ENCODE results near the gene ZNF646.
A peak's percentile ranks its signal among the peaks of the same experiment; 100 is the strongest.
"Not testable (repeated sequence)": the region's sequence is repeated elsewhere in the genome, so short reads cannot be mapped to it uniquely, and the experiment has no call there.

The ZNF646 gene

DNA sequence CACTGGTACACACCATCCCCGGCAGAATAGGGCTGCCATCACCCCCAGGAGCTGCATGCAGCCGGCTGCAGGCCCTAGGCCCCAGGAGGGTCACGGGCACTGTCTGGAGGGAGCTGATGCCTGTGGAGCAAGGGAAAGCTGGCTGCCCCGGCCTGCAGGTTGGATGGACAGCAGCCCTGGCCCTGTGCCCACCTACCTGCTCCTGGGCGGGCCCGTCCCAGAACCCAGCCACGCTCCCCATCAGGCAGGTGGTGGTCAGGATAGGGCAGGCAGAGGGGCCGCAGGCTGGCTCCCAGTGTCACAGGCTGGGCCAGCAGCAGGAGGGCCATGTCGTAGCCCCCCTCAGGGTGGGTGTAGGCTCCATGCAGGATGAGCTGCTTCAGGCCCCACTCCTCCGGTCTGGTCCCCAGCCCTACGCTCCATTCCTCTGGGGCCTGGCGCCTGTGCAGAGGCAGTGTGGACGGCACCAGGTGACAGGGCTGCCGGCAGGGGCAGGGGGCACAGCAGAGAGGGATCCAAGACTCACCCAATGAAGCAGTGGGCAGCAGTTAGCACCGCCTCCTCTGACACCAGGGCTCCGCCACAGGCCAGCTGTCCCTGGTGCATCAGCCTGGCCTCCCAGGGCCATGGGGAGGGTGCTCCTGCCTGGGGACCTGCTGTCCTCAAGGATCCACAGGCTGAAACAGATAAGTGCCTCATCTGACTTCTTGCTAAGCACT, 10.5 kb downstream of the ZNF646 start:
- no peak for DNase-seq

DNA sequence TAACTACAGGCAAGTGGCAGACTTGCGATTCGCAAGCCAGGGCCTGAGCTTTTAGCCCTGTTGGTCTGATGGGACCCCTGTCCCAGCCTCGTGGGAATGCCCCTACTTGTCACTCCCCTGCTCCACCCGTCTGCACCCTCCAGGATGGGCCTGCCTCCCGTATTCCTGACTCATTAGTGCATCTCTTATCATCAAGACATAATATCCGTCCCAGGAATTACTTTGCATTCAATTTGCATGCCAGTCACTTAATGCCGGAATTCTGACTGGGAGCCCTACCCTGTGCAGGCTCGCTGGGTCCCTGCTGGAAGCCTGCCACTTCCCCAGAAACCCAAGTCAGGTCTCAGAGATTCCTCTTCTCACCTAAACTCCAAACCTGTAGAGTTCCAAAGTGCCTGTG, 11.2 kb downstream of the ZNF646 start:
- no peak for DNase-seq

DNA sequence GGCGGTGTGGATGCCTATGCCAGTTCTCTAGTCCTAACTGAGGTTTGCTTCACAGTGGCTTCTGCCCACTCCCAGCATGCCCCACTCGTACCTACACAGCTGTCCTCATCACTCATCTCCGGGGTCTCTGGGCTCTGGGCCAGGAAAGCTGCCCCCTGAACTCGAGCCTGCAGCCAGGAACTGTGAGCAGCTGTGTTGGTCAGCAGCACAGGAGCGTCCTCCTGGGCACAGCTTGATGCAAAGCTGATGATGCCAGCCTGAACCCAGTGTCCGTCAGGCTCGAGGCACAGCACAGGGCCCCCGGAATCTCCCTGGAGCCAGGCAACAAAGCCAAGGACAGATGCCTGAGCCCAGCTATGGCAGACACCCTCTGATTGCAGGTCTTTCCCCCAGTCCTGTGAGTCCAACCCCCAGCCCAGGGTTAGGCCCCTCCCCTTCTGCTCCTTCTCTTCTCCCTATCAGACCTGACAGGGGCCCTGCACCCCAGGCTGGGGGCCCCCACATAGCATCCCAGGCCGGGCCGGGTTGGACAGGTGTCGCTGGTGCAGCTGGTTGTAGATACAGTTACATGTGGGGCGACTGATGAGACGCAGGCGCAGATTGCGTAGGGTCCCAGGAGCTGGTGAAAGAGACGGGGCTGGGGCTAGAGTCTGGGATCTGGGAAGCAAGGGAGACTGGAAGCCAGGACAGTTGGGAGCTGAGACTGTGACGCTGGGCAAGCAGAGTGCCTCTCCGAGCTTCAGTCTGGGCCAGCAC, 11.8 kb downstream of the ZNF646 start:
- DNase-seq, result no peak

DNA sequence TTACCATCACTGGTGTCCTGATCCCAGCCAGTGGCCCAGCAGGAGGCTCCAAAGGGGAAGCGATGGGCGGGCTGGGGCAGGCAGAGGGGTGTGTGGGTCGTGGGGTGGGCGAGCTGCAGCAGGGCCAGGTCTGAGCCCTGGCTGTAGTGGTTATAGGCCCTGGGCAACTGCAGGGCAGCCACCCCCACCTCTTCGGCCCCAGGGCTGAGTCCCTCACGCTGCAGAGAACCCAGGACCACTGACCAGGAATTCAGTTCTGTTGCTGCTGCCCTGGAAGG, 12.3 kb downstream of the ZNF646 start:
- DNase-seq, result no peak

GRCh38 chr16:31087481-31087880, 13.3 kb downstream of the ZNF646 start:
- DNase-seq, result no peak

GRCh38 chr16:31087971-31088370, 13.7 kb downstream of the ZNF646 start:
- DNase-seq, result no peak

DNA sequence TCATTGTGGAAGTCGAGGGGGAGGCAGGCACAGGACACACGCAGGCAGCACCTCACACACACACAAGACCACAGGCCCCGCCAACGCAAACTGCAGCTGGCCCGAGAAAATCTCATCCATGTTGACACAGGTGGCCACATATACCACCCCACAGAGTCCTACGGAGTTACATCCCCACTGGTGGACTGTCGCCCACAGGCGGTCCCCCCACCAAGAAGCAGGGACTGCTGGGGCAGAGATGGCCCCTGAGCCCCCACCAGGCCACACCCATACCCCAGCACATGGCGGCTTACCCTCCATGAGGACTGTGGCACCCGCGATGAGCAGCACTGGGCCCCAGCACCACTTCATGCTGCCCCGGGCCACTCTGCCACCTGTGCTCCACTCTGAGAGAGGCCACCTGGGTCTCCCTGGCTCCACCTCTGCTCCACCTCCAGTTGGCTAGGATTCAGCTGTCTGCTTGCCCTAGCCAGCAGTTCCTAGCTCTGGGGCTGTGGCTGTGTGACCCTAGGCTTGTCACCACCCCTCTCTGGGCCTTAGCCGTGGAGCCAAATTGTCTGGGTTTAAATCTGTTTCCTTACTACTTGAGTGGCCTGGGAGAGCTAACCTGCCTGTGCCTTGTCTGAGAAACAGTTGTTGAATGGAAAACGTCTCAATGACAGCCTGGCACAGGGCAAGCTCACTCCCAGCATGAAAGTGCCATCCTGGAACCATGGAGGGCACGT, 14.4 kb downstream of the ZNF646 start, which contains the start of gene PRSS53:
TSS of gene PRSS53 (minus strand) at position 485 of the 725 bp plus-strand sequence. CDS start at position 351, 134 bp downstream.
- DNase-seq, result no peak

GRCh38 chr16:31089199-31089598, 15.0 kb downstream of the ZNF646 start:
- DNase-seq, result no peak

DNA sequence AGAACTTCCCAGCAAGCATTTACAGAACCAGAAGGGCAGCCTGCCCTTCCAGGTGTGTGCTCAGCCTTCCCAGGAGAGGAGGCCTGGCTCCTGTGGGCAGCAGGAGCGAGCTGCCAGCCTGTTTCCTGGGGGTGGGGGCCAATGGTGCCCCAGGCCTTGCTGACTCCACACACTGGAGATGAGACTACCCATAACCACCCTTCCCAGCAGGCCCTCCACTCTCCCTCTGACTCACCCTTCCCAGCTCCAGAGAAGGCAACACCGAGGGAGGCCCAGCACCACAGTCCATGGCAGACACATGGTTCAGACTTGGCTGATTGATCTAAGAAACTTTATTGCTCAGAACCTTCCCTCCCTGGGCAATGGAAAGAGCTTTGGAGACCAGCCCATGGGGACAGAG, 16.3 kb downstream of the ZNF646 start:
- DNase-seq, result no peak

- no peak for DNase-seq
Observed at GRCh38 chr16:31092330-31092729, 18.1 kb downstream of the ZNF646 start.

DNA sequence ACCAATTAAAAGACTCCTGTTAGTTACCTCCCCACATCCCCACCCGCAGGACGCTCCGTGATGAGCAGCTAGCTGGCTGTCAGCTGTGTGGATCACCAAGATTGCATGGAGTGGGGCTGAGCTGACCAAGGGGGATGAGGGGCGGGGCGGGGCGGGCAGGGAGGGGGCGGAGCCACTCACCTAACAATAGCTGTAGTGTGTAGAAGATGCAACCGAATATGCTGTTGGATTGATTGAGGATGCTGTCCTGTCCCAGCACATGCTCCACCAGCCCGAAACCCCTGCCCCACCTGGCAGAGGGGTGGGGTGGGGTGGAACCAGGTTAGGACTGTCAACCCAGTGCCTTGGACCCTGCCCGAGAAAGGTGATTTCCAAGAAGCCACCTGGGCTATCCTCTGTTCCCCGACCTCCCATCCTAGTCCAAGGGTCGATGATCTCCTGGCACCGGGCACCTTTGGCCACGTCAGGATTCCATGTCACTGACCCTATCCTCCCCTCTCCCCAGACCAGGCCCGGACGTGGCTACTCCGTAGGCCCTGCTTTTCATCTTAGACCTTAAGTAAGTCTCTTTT, 19.0 kb downstream of the ZNF646 start:
- DNase-seq, result no peak

DNA sequence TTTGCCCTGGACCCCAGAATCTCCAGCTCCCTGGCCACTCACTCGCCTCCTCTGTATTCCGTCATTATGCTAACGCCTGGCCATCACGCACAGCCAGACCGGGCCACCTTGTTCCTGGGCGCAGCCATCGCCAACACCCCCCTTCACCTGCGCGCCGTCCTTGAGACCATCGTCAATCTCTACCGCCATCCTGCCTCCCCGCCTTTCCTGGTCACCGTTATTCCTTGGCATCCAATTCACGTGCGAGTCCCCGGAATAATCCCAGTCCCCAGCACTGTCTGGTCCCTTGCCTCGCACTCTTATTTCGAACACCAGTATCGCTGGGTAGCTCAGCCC, 19.8 kb downstream of the ZNF646 start:
- no peak for DNase-seq

- DNase-seq, result peak; percentile 83 to 86
Observed at GRCh38 chr16:31094424-31095120, 20.4 kb downstream of the ZNF646 start, which contains the start of gene VKORC1. Gene VKORC1 (minus strand): TSS chr16:31094797. CDS start chr16:31094729, 68 bp downstream.

- no peak for DNase-seq
Observed at GRCh38 chr16:31099860-31100638, 25.8 kb downstream of the ZNF646 start.

GRCh38 chr16:31100876-31101641, 26.8 kb downstream of the ZNF646 start:
- DNase-seq, result not testable (repeated sequence)

DNA sequence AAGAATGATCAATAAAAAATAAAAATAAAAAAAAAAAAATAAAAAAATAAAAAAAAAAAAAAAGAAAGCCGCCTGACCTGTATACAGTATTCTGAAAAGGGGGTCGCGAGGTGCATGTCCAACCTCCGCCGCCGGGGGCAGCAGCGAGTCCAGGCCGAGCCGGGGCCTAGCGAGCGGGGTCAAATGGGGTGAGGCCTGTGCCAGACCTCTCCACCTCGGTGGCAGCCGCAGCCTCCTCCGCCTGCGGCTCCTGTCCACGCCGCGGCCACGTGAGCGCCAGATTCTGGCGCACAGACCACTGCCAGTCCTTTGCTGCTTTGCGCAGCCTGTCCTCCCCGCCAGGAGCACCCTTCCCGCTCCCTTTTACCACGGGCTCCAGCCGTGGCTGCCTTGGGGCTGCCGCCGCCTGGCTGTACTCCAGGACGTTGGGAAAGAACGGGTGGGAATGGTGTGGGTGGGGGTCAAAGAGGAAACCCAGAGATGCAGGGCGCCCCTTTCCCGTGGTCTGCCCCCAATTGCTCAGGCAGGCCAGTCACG, 31.5 kb downstream of the ZNF646 start:
- DNase-seq, result peak; percentile 83 to 91

- no peak for DNase-seq
Observed at GRCh38 chr16:31106509-31107464, 32.6 kb downstream of the ZNF646 start.

GRCh38 chr16:31107465-31107867, 33.2 kb downstream of the ZNF646 start:
- DNase-seq, result peak; percentile 26 to 36

- peak; percentile 78 for DNase-seq
Observed at GRCh38 chr16:31108035-31108793, 34.0 kb downstream of the ZNF646 start, which contains the start of gene BCKDK. Gene BCKDK (plus strand): TSS chr16:31108386. CDS start chr16:31109224, 838 bp downstream.

All from stimulated activated CD4-positive, alpha-beta T cell treated with anti-CD3 and anti-CD28 coated beads, Interleukin-2, amount 100 ng/mL, for 48 hours (primary cell).